Endothelial cell of umbilical vein (primary cell): Measurements from ENCODE around the gene DCTD. TPM values are rescaled to one million over a fixed set of nuclear protein-coding genes. Genes with fewer than 3 reads are reported as not detected.

Experiments used
- BruUV-seq: library from RNA; stranded (reverse); fragments of 400-500 nt; replicated peaks from 2 replicates; lab custom pipeline; 2021; lab: Mats Ljungman, UMichigan
- CTCF ChIA-PET: fragments of 300-600, 350-600 bp; sonication (Branson Sonifier 250); formaldehyde crosslinking; loops from one replicate; lab custom pipeline; 2021; ENCODE audit warnings: antibody characterized with exemption, inconsistent platforms; lab: Charles Lee
- POLR2A ChIA-PET: fragments of 300-600, 350-600 bp; sonication (Branson Sonifier 250); formaldehyde crosslinking; loops from one replicate; lab custom pipeline; 2021; ENCODE audit warnings: antibody characterized with exemption, inconsistent platforms; lab: Charles Lee
- DNase-seq: peaks from one replicate; pipeline ENCODE4 v3.0.0-alpha.2; 2011; ENCODE audit warnings: low read depth, low spot score
- FAIRE-seq: peaks from 2 replicates; lab custom pipeline; 2011; peaks lifted over from hg19 to GRCh38; lab: Jason Lieb, UNC
- H2AFZ ChIP-seq: 2 replicates; pipeline ENCODE4 v1.6.0; 2012; ENCODE audit warnings: low read depth, low read length, control low read depth, inconsistent platforms
- H3K27ac ChIP-seq: 2 replicates; pipeline ENCODE4 v1.5.1; 2011; ENCODE audit warnings: low read depth, mild to moderate bottlenecking, control low read depth, low read length, moderate library complexity; ENCODE audit not compliant: insufficient read depth
- H3K27me3 ChIP-seq, 2 experiments: 2 replicates each; pipeline versions ENCODE4 v1.6.0 to v1.6.1; 2011; ENCODE audit warnings: low read length in 2 of 2, mixed read lengths in 1 of 2; ENCODE audit not compliant: control insufficient read depth in 2 of 2, insufficient read depth in 2 of 2
- H3K36me3 ChIP-seq, 2 experiments: 2 replicates in 1 of 2; 3 replicates in 1 of 2; pipeline ENCODE4 v1.5.1; 2011; ENCODE audit warnings: low read length in 2 of 2, mild to moderate bottlenecking in 1 of 2, moderate library complexity in 1 of 2; ENCODE audit not compliant: control insufficient read depth in 2 of 2, insufficient read depth in 2 of 2; ENCODE audit errors: extremely low read depth in 1 of 2
- H3K4me1 ChIP-seq: 3 replicates; pipeline ENCODE4 v1.5.1; 2011; ENCODE audit warnings: mild to moderate bottlenecking, low read length; ENCODE audit not compliant: control insufficient read depth, insufficient read depth; ENCODE audit errors: extremely low read depth
- H3K4me2 ChIP-seq: 2 replicates; pipeline ENCODE4 v1.6.1; 2011; ENCODE audit warnings: low read length, control low read depth, mixed read lengths; ENCODE audit not compliant: insufficient read depth
- H3K4me3 ChIP-seq, 3 experiments: fragments of 200-600 bp in 1 of 3; sonication (generic), shearing (Covaris generic) in 1 of 3; replicated peaks in 1 of 3; 2 replicates each; pipeline ENCODE4 v1.5.1; 2011 to 2016; ENCODE audit warnings: control low read depth in 3 of 3, low read length in 3 of 3, mild to moderate bottlenecking in 2 of 3, inconsistent platforms in 1 of 3, low read depth in 1 of 3, moderate library complexity in 1 of 3; ENCODE audit not compliant: insufficient read depth in 1 of 3
- H3K79me2 ChIP-seq: 2 replicates; pipeline ENCODE4 v1.6.0; 2012; ENCODE audit warnings: low read length, inconsistent platforms; ENCODE audit not compliant: control insufficient read depth, insufficient read depth
- H3K9ac ChIP-seq: replicated peaks from 2 replicates; pipeline ENCODE3; 2011; ENCODE audit warnings: low read length, control low read depth; ENCODE audit not compliant: insufficient read depth; ENCODE audit errors: extremely low read depth
- H3K9me1 ChIP-seq: replicated peaks from 3 replicates; pipeline ENCODE4 v1.6.0; 2011; ENCODE audit warnings: mild to moderate bottlenecking, low read length; ENCODE audit not compliant: control insufficient read depth, insufficient read depth; ENCODE audit errors: extremely low read depth
- H3K9me3 ChIP-seq: replicated peaks from 2 replicates; pipeline ENCODE4 v1.5.1; 2012; ENCODE audit warnings: low read length, inconsistent platforms; ENCODE audit not compliant: control insufficient read depth, insufficient read depth
- H4K20me1 ChIP-seq: replicated peaks from 2 replicates; pipeline ENCODE3; 2011; ENCODE audit warnings: mild to moderate bottlenecking, low read length; ENCODE audit not compliant: control insufficient read depth, insufficient read depth; ENCODE audit errors: extremely low read depth
- EZH2 ChIP-seq: IDR thresholded peaks from 2 replicates; pipeline ENCODE4 v1.6.1; 2012; ENCODE audit warnings: borderline replicate concordance, low read depth, mild to moderate bottlenecking, moderate library complexity, low read length, inconsistent platforms; ENCODE audit not compliant: severe bottlenecking
- FOS ChIP-seq: IDR thresholded peaks from 2 replicates; pipeline ENCODE4 v1.6.1; 2011; ENCODE audit warnings: mild to moderate bottlenecking, low read length, moderate library complexity, borderline replicate concordance; ENCODE audit not compliant: insufficient read depth
- GATA2 ChIP-seq: IDR thresholded peaks from 2 replicates; pipeline ENCODE4 v1.7.0; 2011; ENCODE audit warnings: low read depth, mild to moderate bottlenecking, moderate library complexity, mixed read lengths, low read length; ENCODE audit not compliant: insufficient read length, insufficient read depth
- JUN ChIP-seq: IDR thresholded peaks from 2 replicates; pipeline ENCODE4 v1.6.1; 2011; ENCODE audit warnings: borderline replicate concordance, low read depth; ENCODE audit not compliant: insufficient read length, insufficient read depth
- MYC ChIP-seq: IDR thresholded peaks from one replicate; pipeline ENCODE4 v1.6.1; 2011; ENCODE audit warnings: mild to moderate bottlenecking, low read depth, low read length
- POLR2A ChIP-seq: IDR thresholded peaks from 2 replicates; pipeline ENCODE4 v1.6.1; 2012; ENCODE audit warnings: low read depth, mild to moderate bottlenecking, control low read depth, low read length
- POLR2AphosphoS5 ChIP-seq: IDR thresholded peaks from 2 replicates; pipeline ENCODE4 v1.6.1; 2012; ENCODE audit warnings: low read depth, mild to moderate bottlenecking, control low read depth, low read length, moderate library complexity; ENCODE audit not compliant: insufficient read depth
- dilution Hi-C: fragments of 300-500 bp; cut with MboI; formaldehyde crosslinking; loops from one replicate; pipeline ENCODE4 v1.15.0; 2019; ENCODE audit warnings: low sequenced_read_pairs; ENCODE audit not compliant: extremely low pct_ligation_motif_present
- intact Hi-C: fragments of 100-400 bp; cut with micrococcal nuclease; formaldehyde crosslinking; loops from one replicate; pipeline ENCODE4 v1.10.0; 2022
- polyA plus RNA-seq, 4 experiments: library from polyadenylated mRNA; depleted of rRNA in 3 of 4; stranded (reverse) in 3 of 4; unstranded in 1 of 4; fragments of >200 nt; gene quantifications; 2 replicates each; pipeline versions ENCODE4 v1.2.1 to v1.2.3, GENCODE V29; 2011 to 2012; ENCODE audit warnings: missing spikeins in 1 of 4
- total RNA-seq: library from RNA; stranded (reverse); gene quantifications from 2 replicates; pipeline ENCODE4 v1.2.3, GENCODE V29; 2021
- TF ChIP-seq, protein P1 (sequence below), 2 donors: IDR thresholded peaks; 1 replicate in 1 of 2; 2 replicates in 1 of 2; pipeline ENCODE4 v1.5.1; 2011; ENCODE audit warnings: low read length in 2 of 2, mild to moderate bottlenecking in 2 of 2, moderate library complexity in 2 of 2, control low read depth in 1 of 2, inconsistent platforms in 1 of 2, low read depth in 1 of 2; ENCODE audit not compliant: insufficient read depth in 1 of 2; ENCODE audit errors: extremely low read depth in 1 of 2
- TF ChIP-seq, protein P2 (sequence below): IDR thresholded peaks from 2 replicates; pipeline ENCODE4 v1.6.1; 2011; ENCODE audit not compliant: insufficient read depth, insufficient read length

DCTD gene
- total and polyA plus RNA-seq, 2 donors (not counting 3 experiments of a cell fraction or from before 2014, with no cell fraction given): 105 to 111 TPM

DNA sequence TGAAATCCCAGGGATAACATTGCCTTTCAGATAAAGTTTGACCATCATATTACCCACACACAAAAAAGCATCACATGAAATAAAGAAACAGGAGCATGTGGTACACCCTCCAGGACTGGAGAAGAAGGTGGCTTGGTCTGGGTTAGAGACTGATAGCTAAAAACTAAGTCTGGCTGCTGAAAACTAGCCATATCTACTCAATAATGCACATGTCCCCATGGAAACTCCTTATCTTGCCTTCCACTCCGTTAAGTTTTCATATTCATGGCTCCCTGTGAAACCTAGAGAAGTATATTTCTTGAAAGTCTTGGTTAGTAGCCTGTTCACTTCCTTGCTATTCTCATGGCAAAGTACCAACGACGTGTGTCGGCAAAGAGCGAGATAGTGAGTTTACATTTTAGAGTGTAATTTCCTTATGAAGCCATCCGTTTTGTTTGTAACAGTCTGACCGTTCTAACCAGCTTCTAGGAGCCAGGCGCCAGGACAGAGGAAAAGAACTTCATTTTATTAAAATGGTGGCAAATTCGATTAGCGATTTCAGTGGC is 6.7 kb upstream of the DCTD start:
- no peak overlapping the region for H3K4me3 ChIP-seq
- H3K4me2 ChIP-seq: no peak overlapping the region
- intact Hi-C loops: no loop called here
- no peaks in the 10 kb centered on the region for H3K9me1 ChIP-seq
- H3K27me3 ChIP-seq: peaks cover 13 to 35% of the 10 kb centered on the region in 2 experiments
- H3K27ac ChIP-seq: no peak overlapping the region
- H4K20me1 ChIP-seq: no peaks in the 10 kb centered on the region
- no peak overlapping the region for H3K9ac ChIP-seq
- H3K9me3 ChIP-seq: no peaks in the 10 kb centered on the region
- FAIRE-seq (no peak), DNase-seq (no peak)
- ChIA-PET CTCF (interaction anchor here (1.3 to 6.4 kb wide), 4 partner anchors 12 to 1780 kb away, joined by 6 to 61 read pairs (median 24); no protein-coding TSS in a partner anchor), POLR2A (no interaction called here)
- H3K4me1 ChIP-seq: no peaks in the 10 kb centered on the region
- no peaks in the 10 kb centered on the region for H3K79me2 ChIP-seq
- TF ChIP-seq, protein P1, sequence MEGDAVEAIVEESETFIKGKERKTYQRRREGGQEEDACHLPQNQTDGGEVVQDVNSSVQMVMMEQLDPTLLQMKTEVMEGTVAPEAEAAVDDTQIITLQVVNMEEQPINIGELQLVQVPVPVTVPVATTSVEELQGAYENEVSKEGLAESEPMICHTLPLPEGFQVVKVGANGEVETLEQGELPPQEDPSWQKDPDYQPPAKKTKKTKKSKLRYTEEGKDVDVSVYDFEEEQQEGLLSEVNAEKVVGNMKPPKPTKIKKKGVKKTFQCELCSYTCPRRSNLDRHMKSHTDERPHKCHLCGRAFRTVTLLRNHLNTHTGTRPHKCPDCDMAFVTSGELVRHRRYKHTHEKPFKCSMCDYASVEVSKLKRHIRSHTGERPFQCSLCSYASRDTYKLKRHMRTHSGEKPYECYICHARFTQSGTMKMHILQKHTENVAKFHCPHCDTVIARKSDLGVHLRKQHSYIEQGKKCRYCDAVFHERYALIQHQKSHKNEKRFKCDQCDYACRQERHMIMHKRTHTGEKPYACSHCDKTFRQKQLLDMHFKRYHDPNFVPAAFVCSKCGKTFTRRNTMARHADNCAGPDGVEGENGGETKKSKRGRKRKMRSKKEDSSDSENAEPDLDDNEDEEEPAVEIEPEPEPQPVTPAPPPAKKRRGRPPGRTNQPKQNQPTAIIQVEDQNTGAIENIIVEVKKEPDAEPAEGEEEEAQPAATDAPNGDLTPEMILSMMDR (IDR thresholded peaks at IDR 0.05; ENCODE audit: extremely low read depth in 1 of 2, insufficient read depth in 1 of 2, low read depth in 1 of 2, low read length in 2 of 2): no peak
- TF ChIP-seq, protein P2, sequence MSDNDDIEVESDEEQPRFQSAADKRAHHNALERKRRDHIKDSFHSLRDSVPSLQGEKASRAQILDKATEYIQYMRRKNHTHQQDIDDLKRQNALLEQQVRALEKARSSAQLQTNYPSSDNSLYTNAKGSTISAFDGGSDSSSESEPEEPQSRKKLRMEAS: no peak
- no peak for TF ChIP-seq POLR2AphosphoS5
- TF ChIP-seq JUN: no peak
- TF ChIP-seq POLR2A: no peak
- no peak for TF ChIP-seq MYC
- no peak for TF ChIP-seq FOS
- no peak for TF ChIP-seq EZH2
- TF ChIP-seq GATA2: no peak
- BruUV-seq: no TSS peak
- no peak overlapping the region for H2AFZ ChIP-seq
- dilution Hi-C loops: loop anchor here (25.0 kb wide), 1 partner anchor 338 kb away; no protein-coding TSS in a partner anchor
- H3K36me3 ChIP-seq: no peaks in the 10 kb centered on the region
